HepG2 (cell line): Measurements from ENCODE around the gene ICAM3. TPM values are rescaled to one million over a fixed set of nuclear protein-coding genes. Genes with fewer than 3 reads are reported as not detected.
A peak's percentile ranks its signal among the peaks of the same experiment; 100 is the strongest.

Experiments
- BHLHE40 ChIP-seq: IDR thresholded peaks from 2 replicates; pipeline ENCODE4 v1.6.1; 2011; ENCODE audit warnings: low read length, improper control_type of control experiment
- ETV5 ChIP-seq: IDR thresholded peaks from 2 replicates; pipeline ENCODE4 v1.6.1; 2018; ENCODE audit warnings: missing biosample characterization, missing genetic modification reagents, inconsistent platforms, borderline replicate concordance
- JDP2 ChIP-seq: sonication (generic); formaldehyde crosslinking; IDR thresholded peaks from 2 replicates; pipeline ENCODE4 v1.8.1; 2022; ENCODE audit warnings: missing genetic modification reagents, borderline replicate concordance
- PITX1 ChIP-seq: sonication (generic); formaldehyde crosslinking; IDR thresholded peaks from 2 replicates; pipeline ENCODE4 v1.5.1; 2020; ENCODE audit warnings: mild to moderate bottlenecking, missing genetic modification reagents
- SMARCC2 ChIP-seq: fragments of 450-650 bp; IDR thresholded peaks from 2 replicates; pipeline ENCODE4 v1.6.1; 2017; ENCODE audit warnings: antibody characterized with exemption, mild to moderate bottlenecking
- ZNF180 ChIP-seq: sonication (generic); formaldehyde crosslinking; IDR thresholded peaks from 2 replicates; pipeline ENCODE4 v1.4.0; 2020; ENCODE audit warnings: low read depth, missing genetic modification reagents, borderline replicate concordance
- ZNF205 ChIP-seq: IDR thresholded peaks from 2 replicates; pipeline ENCODE4 v1.6.1; 2018; ENCODE audit warnings: missing biosample characterization, missing genetic modification reagents
- ZNF33A ChIP-seq: sonication (generic); formaldehyde crosslinking; IDR thresholded peaks from 2 replicates; pipeline ENCODE4 v1.5.1; 2020; ENCODE audit warnings: missing genetic modification reagents, mild to moderate bottlenecking, moderate library complexity, borderline replicate concordance
- ZNF441 ChIP-seq: sonication (generic); formaldehyde crosslinking; IDR thresholded peaks from 2 replicates; pipeline ENCODE4 v1.7.0; 2021; ENCODE audit warnings: missing genetic modification reagents, borderline replicate concordance
- polyA plus RNA-seq, 8 experiments: library from polyadenylated mRNA; depleted of rRNA in 3 of 8; stranded (reverse) in 7 of 8; unstranded in 1 of 8; fragments of >200 nt; fragmentation: Illumina TruSeq in 4 of 8; extraction: Trizol in 4 of 8; gene quantifications; 2 replicates each; pipeline versions ENCODE4 v1.2.1 to v1.2.3, GENCODE V29; 2011 to 2016; ENCODE audit warnings: low read depth in 4 of 8, missing spikeins in 1 of 8, mixed read lengths in 1 of 8; ENCODE audit not compliant: insufficient read depth in 1 of 8
- total RNA-seq, 5 experiments: library from RNA; depleted of rRNA; stranded (reverse); fragments of >200 nt; fragmentation: Illumina TruSeq; extraction: Trizol; gene quantifications; 2 replicates each; pipeline ENCODE4 v1.2.3, GENCODE V29; 2016; ENCODE audit warnings: low read depth in 1 of 5
- TF ChIP-seq, protein P1 (sequence below): sonication (generic); IDR thresholded peaks from 2 replicates; pipeline ENCODE4 v1.6.1; 2016; ENCODE audit warnings: low read depth, borderline replicate concordance
- TF ChIP-seq, protein P2 (sequence below): sonication (generic); formaldehyde crosslinking; IDR thresholded peaks from 2 replicates; pipeline ENCODE4 v1.4.0; 2020; ENCODE audit warnings: mild to moderate bottlenecking, low read depth, missing genetic modification reagents
- TF ChIP-seq, protein P3 (sequence below): sonication (generic); formaldehyde crosslinking; IDR thresholded peaks from 2 replicates; pipeline ENCODE4 v1.4.0; 2020; ENCODE audit warnings: mild to moderate bottlenecking, missing genetic modification reagents
- TF ChIP-seq, protein P4 (sequence below): sonication (generic); formaldehyde crosslinking; conservative IDR thresholded peaks from 2 replicates; pipeline ENCODE4 v1.4.0; 2020; ENCODE audit warnings: missing genetic modification reagents
- TF ChIP-seq, protein P5 (sequence below), 2 experiments: sonication (generic) in 1 of 2; formaldehyde crosslinking in 1 of 2; IDR thresholded peaks; 2 replicates each; pipeline versions ENCODE4 v1.5.1 to v1.6.1; 2011 to 2020; ENCODE audit warnings: borderline replicate concordance in 1 of 2, low read depth in 1 of 2, low read length in 1 of 2, mild to moderate bottlenecking in 1 of 2, missing genetic modification reagents in 1 of 2, moderate library complexity in 1 of 2

Gene ICAM3
- total and polyA plus RNA-seq, 2 of the 13 experiments (the other 11 are each of a cell fraction or from before 2014, with no cell fraction given), result 14.1 to 21.0 TPM

DNA sequence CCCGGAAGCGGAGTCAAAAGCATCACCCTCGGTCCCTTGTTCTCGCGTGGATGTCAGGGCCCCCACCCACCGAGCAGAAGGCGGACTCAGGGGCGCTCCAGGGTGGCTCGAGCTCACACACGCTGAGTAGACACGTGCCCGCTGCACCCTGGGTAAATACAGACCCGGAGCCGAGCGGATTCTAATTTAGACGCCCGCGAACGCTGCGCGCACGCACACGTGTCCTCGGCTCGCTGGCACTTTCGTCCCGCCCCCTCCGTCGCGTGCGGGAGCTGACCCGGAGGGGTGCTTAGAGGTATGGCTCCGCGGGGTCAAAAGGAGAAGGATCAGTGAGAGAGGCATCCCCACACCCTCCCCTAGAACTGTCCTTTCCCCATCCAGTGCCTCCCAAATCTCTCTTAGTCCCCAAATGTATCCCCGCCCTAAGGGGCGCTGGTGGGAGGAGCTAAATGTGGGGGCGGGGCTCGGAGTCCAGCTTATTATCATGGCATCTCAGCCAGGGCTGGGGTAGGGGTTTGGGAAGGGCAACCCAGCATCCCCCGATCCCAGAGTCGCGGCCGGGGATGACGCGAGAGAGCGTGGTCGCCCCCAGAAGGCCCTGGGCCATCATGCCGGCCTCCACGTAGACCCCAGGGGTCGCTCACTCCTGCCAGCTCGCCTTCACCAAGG, 50.1 kb downstream of the ICAM3 start (continued):
- TF ChIP-seq, protein P1, sequence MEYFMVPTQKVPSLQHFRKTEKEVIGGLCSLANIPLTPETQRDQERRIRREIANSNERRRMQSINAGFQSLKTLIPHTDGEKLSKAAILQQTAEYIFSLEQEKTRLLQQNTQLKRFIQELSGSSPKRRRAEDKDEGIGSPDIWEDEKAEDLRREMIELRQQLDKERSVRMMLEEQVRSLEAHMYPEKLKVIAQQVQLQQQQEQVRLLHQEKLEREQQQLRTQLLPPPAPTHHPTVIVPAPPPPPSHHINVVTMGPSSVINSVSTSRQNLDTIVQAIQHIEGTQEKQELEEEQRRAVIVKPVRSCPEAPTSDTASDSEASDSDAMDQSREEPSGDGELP, result no peak
- TF ChIP-seq ZNF33A (CRISPR knock-in tag) (no peak), BHLHE40 (peak; percentile 75), SMARCC2 (no peak), ZNF180 (CRISPR knock-in tag) (no peak), ETV5 (CRISPR knock-in tag) (no peak), JDP2 (CRISPR knock-in tag) (no peak), ZNF205 (no peak), ZNF441 (CRISPR knock-in tag) (peak; percentile 30; the same call in 1 of the 2 replicates), PITX1 (CRISPR knock-in tag) (no peak)
- TF ChIP-seq, protein P2, sequence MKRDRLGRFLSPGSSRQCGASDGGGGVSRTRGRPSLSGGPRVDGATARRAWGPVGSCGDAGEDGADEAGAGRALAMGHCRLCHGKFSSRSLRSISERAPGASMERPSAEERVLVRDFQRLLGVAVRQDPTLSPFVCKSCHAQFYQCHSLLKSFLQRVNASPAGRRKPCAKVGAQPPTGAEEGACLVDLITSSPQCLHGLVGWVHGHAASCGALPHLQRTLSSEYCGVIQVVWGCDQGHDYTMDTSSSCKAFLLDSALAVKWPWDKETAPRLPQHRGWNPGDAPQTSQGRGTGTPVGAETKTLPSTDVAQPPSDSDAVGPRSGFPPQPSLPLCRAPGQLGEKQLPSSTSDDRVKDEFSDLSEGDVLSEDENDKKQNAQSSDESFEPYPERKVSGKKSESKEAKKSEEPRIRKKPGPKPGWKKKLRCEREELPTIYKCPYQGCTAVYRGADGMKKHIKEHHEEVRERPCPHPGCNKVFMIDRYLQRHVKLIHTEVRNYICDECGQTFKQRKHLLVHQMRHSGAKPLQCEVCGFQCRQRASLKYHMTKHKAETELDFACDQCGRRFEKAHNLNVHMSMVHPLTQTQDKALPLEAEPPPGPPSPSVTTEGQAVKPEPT, result no peak
- TF ChIP-seq, protein P3, sequence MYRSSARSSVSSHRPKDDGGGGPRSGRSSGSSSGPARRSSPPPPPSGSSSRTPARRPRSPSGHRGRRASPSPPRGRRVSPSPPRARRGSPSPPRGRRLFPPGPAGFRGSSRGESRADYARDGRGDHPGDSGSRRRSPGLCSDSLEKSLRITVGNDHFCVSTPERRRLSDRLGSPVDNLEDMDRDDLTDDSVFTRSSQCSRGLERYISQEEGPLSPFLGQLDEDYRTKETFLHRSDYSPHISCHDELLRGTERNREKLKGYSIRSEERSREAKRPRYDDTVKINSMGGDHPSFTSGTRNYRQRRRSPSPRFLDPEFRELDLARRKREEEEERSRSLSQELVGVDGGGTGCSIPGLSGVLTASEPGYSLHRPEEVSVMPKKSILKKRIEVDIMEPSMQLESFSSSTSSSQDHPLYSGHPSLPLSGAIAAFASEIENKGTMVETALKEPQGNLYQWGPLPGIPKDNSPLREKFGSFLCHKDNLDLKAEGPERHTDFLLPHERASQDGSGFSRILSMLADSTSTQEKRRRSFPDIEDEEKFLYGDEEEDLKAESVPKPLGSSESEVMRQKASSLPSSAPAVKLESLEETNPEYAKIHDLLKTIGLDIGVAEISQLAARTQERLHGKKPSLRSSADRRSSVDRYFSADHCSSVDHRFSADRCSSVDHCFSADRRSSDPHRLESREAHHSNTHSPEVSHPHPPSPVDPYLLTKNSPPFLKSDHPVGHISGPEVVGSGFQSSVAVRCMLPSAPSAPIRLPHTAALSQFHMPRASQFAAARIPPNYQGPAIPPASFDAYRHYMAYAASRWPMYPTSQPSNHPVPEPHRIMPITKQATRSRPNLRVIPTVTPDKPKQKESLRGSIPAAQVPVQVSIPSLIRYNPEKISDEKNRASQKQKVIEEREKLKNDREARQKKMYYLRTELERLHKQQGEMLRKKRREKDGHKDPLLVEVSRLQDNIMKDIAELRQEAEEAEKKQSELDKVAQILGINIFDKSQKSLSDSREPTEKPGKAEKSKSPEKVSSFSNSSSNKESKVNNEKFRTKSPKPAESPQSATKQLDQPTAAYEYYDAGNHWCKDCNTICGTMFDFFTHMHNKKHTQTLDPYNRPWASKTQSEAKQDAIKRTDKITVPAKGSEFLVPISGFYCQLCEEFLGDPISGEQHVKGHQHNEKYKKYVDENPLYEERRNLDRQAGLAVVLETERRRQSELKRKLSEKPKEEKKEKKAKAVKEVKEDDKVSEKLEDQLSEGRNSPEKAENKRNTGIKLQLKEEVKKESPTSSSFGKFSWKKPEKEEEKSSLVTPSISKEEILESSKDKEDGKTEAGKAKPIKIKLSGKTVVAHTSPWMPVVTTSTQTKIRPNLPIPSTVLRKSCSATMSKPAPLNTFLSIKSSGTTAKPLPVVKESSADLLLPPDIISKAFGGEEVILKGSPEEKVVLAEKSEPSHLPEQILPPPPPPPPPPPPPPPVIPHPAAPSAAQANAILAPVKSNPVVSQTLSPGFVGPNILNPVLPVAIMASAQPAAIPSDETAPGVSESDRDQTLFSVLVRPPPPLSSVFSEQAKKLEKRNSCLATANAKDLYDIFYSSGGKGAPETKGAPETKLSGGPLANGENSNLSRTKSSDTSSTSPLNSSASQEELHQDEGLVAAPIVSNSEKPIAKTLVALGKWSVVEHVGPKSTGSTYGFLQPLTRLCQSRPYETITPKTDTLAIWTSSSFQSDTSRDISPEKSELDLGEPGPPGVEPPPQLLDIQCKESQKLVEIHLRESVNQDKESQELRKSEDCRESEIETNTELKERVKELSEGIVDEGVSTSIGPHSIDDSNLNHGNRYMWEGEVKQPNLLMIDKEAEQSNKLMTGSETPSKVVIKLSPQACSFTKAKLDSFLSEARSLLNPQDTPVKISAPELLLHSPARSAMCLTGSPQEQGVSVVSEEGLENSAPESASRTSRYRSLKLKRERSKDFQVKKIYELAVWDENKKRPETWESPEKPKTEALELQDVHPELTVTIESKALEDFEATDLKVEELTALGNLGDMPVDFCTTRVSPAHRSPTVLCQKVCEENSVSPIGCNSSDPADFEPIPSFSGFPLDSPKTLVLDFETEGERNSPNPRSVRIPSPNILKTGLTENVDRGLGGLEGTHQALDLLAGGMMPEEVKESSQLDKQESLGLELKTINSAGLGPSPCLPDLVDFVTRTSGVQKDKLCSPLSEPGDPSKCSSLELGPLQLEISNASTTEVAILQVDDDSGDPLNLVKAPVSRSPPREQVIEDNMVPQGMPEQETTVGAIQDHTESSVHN (CRISPR knock-in tag), result no peak
- TF ChIP-seq, protein P4, sequence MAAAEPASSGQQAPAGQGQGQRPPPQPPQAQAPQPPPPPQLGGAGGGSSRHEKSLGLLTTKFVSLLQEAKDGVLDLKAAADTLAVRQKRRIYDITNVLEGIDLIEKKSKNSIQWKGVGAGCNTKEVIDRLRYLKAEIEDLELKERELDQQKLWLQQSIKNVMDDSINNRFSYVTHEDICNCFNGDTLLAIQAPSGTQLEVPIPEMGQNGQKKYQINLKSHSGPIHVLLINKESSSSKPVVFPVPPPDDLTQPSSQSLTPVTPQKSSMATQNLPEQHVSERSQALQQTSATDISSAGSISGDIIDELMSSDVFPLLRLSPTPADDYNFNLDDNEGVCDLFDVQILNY (CRISPR knock-in tag), result no peak
- TF ChIP-seq, protein P5, sequence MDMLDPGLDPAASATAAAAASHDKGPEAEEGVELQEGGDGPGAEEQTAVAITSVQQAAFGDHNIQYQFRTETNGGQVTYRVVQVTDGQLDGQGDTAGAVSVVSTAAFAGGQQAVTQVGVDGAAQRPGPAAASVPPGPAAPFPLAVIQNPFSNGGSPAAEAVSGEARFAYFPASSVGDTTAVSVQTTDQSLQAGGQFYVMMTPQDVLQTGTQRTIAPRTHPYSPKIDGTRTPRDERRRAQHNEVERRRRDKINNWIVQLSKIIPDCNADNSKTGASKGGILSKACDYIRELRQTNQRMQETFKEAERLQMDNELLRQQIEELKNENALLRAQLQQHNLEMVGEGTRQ (IDR thresholded peaks at IDR 0.05; ENCODE audit: low read depth, low read length), result no peak
- TF ChIP-seq, protein P5 (CRISPR knock-in tag; IDR thresholded peaks at IDR 0.05; ENCODE audit: borderline replicate concordance), result peak; percentile 69; the same call in 1 of the 2 replicates
